ENCODE results near the gene ETFB.

Gene ETFB

GRCh38 chr19:51337861-51338562, 28.2 kb downstream of the ETFB start:
- no peak overlapping the region for H3K4me3 ChIP-seq (ENCODE audit: extremely low read depth, insufficient read depth, low read length, poor library complexity, severe bottlenecking)
- 87 to 95% methylated on average over 14 to 18 of the region's 19 CpGs for WGBS, 2 experiments (ENCODE audit: insufficient coverage in 2 of 2)
- H3K9me3 ChIP-seq (ENCODE audit: control insufficient read depth, low read length), result no peaks in the 10 kb centered on the region
- peaks cover 4% of the 10 kb centered on the region for H3K4me1 ChIP-seq (ENCODE audit: control insufficient read depth, insufficient read depth, low read length, poor library complexity, severe bottlenecking)
- H3K36me3 ChIP-seq (ENCODE audit: control insufficient read depth, insufficient read depth, low read length), result no peaks in the 10 kb centered on the region
- H3K27ac ChIP-seq (ENCODE audit: low read depth, low read length, severe bottlenecking), result no peak overlapping the region

GRCh38 chr19:51337141-51337860, 28.9 kb downstream of the ETFB start:
- Histone ChIP-seq H3K4me3 (ENCODE audit: extremely low read depth, insufficient read depth, low read length, poor library complexity, severe bottlenecking) (no peak overlapping the region), H3K27ac (ENCODE audit: low read depth, low read length, severe bottlenecking) (no peak overlapping the region), H3K36me3 (ENCODE audit: control insufficient read depth, insufficient read depth, low read length) (no peaks in the 10 kb centered on the region), H3K4me1 (ENCODE audit: control insufficient read depth, insufficient read depth, low read length, poor library complexity, severe bottlenecking) (peaks cover 2% of the 10 kb centered on the region), H3K9me3 (ENCODE audit: control insufficient read depth, low read length) (no peaks in the 10 kb centered on the region)
- WGBS, 2 experiments (ENCODE audit: insufficient coverage in 2 of 2), result 89 to 95% methylated on average over 9 of the region's 13 CpGs

- no peak overlapping the region for H3K27ac ChIP-seq (ENCODE audit: low read depth, low read length, severe bottlenecking)
- H3K9me3 ChIP-seq (ENCODE audit: control insufficient read depth, low read length), result no peaks in the 10 kb centered on the region
- H3K36me3 ChIP-seq (ENCODE audit: control insufficient read depth, insufficient read depth, low read length), result peaks cover 8% of the 10 kb centered on the region
- H3K4me3 ChIP-seq (ENCODE audit: extremely low read depth, insufficient read depth, low read length, poor library complexity, severe bottlenecking), result no peak overlapping the region
- WGBS, 2 experiments (ENCODE audit: insufficient coverage in 2 of 2), result 89 to 92% methylated on average over 10 to 12 of the region's 13 CpGs
- no peaks in the 10 kb centered on the region for H3K4me1 ChIP-seq (ENCODE audit: control insufficient read depth, insufficient read depth, low read length, poor library complexity, severe bottlenecking)
Observed at GRCh38 chr19:51333836-51334460, 32.2 kb downstream of the ETFB start.

GRCh38 chr19:51331716-51332115, 34.5 kb downstream of the ETFB start:
- no peaks in the 10 kb centered on the region for H3K9me3 ChIP-seq (ENCODE audit: control insufficient read depth, low read length)
- no peak overlapping the region for H3K27ac ChIP-seq (ENCODE audit: low read depth, low read length, severe bottlenecking)
- H3K4me3 ChIP-seq (ENCODE audit: extremely low read depth, insufficient read depth, low read length, poor library complexity, severe bottlenecking), result no peak overlapping the region
- H3K36me3 ChIP-seq (ENCODE audit: control insufficient read depth, insufficient read depth, low read length), result peaks cover 8% of the 10 kb centered on the region
- H3K4me1 ChIP-seq (ENCODE audit: control insufficient read depth, insufficient read depth, low read length, poor library complexity, severe bottlenecking), result no peaks in the 10 kb centered on the region
- WGBS, 2 experiments (ENCODE audit: insufficient coverage in 2 of 2), result 94 to 95% methylated on average over 5 to 6 of the region's 6 CpGs

GRCh38 chr19:51331193-51331592, 35.0 kb downstream of the ETFB start:
- WGBS, 2 experiments (ENCODE audit: insufficient coverage in 2 of 2), result 69 to 80% methylated on average over 3 of the region's 3 CpGs
- Histone ChIP-seq H3K36me3 (ENCODE audit: control insufficient read depth, insufficient read depth, low read length) (peaks cover 8% of the 10 kb centered on the region), H3K9me3 (ENCODE audit: control insufficient read depth, low read length) (no peaks in the 10 kb centered on the region), H3K27ac (ENCODE audit: low read depth, low read length, severe bottlenecking) (no peak overlapping the region), H3K4me1 (ENCODE audit: control insufficient read depth, insufficient read depth, low read length, poor library complexity, severe bottlenecking) (no peaks in the 10 kb centered on the region), H3K4me3 (ENCODE audit: extremely low read depth, insufficient read depth, low read length, poor library complexity, severe bottlenecking) (no peak overlapping the region)

GRCh38 chr19:51330366-51330765, 35.8 kb downstream of the ETFB start:
- 98% methylated on average over 4 of the region's 4 CpGs for WGBS, 2 experiments (ENCODE audit: insufficient coverage in 2 of 2)
- H3K4me3 ChIP-seq (ENCODE audit: extremely low read depth, insufficient read depth, low read length, poor library complexity, severe bottlenecking), result no peak overlapping the region
- H3K27ac ChIP-seq (ENCODE audit: low read depth, low read length, severe bottlenecking), result no peak overlapping the region
- peaks cover 8% of the 10 kb centered on the region for H3K36me3 ChIP-seq (ENCODE audit: control insufficient read depth, insufficient read depth, low read length)
- no peaks in the 10 kb centered on the region for H3K4me1 ChIP-seq (ENCODE audit: control insufficient read depth, insufficient read depth, low read length, poor library complexity, severe bottlenecking)
- H3K9me3 ChIP-seq (ENCODE audit: control insufficient read depth, low read length), result no peaks in the 10 kb centered on the region

- H3K9me3 ChIP-seq (ENCODE audit: control insufficient read depth, low read length), result no peaks in the 10 kb centered on the region
- no peak overlapping the region for H3K27ac ChIP-seq (ENCODE audit: low read depth, low read length, severe bottlenecking)
- peaks cover 8% of the 10 kb centered on the region for H3K36me3 ChIP-seq (ENCODE audit: control insufficient read depth, insufficient read depth, low read length)
- H3K4me3 ChIP-seq (ENCODE audit: extremely low read depth, insufficient read depth, low read length, poor library complexity, severe bottlenecking), result no peak overlapping the region
- WGBS, 2 experiments (ENCODE audit: insufficient coverage in 2 of 2), result 85 to 89% methylated on average over 3 of the region's 5 CpGs
- no peaks in the 10 kb centered on the region for H3K4me1 ChIP-seq (ENCODE audit: control insufficient read depth, insufficient read depth, low read length, poor library complexity, severe bottlenecking)
Observed at GRCh38 chr19:51329411-51329810, 36.8 kb downstream of the ETFB start.

- Histone ChIP-seq H3K36me3 (ENCODE audit: control insufficient read depth, insufficient read depth, low read length) (peaks cover 8% of the 10 kb centered on the region), H3K4me3 (ENCODE audit: extremely low read depth, insufficient read depth, low read length, poor library complexity, severe bottlenecking) (peak overlapping the region; percentile 16), H3K9me3 (ENCODE audit: control insufficient read depth, low read length) (no peaks in the 10 kb centered on the region), H3K4me1 (ENCODE audit: control insufficient read depth, insufficient read depth, low read length, poor library complexity, severe bottlenecking) (no peaks in the 10 kb centered on the region), H3K27ac (ENCODE audit: low read depth, low read length, severe bottlenecking) (no peak overlapping the region)
- WGBS, 2 experiments (ENCODE audit: insufficient coverage in 2 of 2), result 66 to 70% methylated on average over 46 to 68 of the region's 75 CpGs
Observed at GRCh38 chr19:51327066-51328001, 38.9 kb downstream of the ETFB start.

- H3K4me3 ChIP-seq (ENCODE audit: extremely low read depth, insufficient read depth, low read length, poor library complexity, severe bottlenecking), result no peak overlapping the region
- no peaks in the 10 kb centered on the region for H3K9me3 ChIP-seq (ENCODE audit: control insufficient read depth, low read length)
- H3K4me1 ChIP-seq (ENCODE audit: control insufficient read depth, insufficient read depth, low read length, poor library complexity, severe bottlenecking), result no peaks in the 10 kb centered on the region
- peaks cover 8% of the 10 kb centered on the region for H3K36me3 ChIP-seq (ENCODE audit: control insufficient read depth, insufficient read depth, low read length)
- WGBS, 2 experiments (ENCODE audit: insufficient coverage in 2 of 2), result 76% methylated on average over 24 to 33 of the region's 36 CpGs
- H3K27ac ChIP-seq (ENCODE audit: low read depth, low read length, severe bottlenecking), result no peak overlapping the region
Observed at GRCh38 chr19:51326216-51327065, 39.7 kb downstream of the ETFB start.
